OCI-LY3 (cell line): Measurements from ENCODE around the gene CARHSP1.

ENCODE experiments used
- CTCF ChIP-seq: fragments of 200-600, 300-600 bp; sonication (generic); IDR thresholded peaks from 2 replicates; pipeline ENCODE4 v1.5.1; 2014; ENCODE audit warnings: antibody characterized with exemption, low read length, low read depth
- EZH2phosphoT487 ChIP-seq: fragments of 200-600 bp; shearing (Covaris generic); IDR thresholded peaks from 2 replicates; pipeline ENCODE4 v1.6.1; 2018; ENCODE audit warnings: antibody characterized with exemption, mixed run types, low read depth

- TF ChIP-seq CTCF (no peak), EZH2phosphoT487 (no peak)
These were observed 38.3 kb upstream of the CARHSP1 start for GRCh38 chr16:8907096-8907495.
